HuH-7.5 (cell line): ENCODE data around the gene ENTPD2.

Experiments used
- DNase-seq: peaks from one replicate; pipeline ENCODE4 v3.0.0; 2011; ENCODE audit warnings: low spot score

Gene ENTPD2

DNA sequence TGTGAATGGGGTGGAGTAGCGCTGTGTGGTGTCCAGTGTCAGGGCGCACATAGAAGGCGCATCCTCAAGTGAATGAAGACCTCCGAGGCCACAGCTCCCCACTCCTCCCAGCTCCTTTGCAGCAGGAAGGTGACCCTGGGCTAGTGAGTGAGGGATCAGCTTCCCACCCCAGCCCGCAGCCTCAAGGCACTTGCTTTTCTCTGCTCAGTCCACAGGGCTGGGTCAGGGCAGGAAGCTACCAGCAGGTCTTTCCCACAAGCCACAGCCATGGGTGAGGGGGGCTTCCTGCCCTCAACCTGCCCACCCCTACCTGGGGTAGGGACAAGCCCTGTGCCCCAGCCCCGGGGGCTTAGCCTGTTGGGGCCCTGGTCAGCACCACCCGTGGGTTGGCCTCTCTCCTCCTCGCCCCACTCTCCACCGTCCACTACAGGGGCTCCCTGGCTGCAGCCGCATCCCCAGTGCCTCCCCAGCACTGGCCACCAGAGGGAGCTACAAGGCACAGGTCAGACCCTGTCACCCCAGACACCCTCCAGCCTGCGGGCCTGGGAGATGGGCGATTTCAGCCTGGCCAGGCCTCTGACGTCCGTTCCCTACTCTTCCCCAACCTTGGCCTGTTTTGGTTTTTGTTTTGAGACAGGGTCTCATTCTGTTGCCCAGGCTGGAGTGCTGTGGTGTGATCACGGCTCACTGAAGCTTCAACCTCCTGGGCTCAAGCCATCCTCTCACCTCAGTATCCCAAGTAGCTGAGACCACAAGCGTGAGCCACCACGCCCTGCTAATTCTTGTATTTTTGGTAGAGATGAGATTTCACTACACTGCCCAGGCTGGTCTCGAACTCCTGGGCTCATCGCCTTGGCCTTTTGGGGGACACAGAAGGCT is 24.6 kb downstream of the ENTPD2 start:
- peak; percentile 93 for DNase-seq

DNA sequence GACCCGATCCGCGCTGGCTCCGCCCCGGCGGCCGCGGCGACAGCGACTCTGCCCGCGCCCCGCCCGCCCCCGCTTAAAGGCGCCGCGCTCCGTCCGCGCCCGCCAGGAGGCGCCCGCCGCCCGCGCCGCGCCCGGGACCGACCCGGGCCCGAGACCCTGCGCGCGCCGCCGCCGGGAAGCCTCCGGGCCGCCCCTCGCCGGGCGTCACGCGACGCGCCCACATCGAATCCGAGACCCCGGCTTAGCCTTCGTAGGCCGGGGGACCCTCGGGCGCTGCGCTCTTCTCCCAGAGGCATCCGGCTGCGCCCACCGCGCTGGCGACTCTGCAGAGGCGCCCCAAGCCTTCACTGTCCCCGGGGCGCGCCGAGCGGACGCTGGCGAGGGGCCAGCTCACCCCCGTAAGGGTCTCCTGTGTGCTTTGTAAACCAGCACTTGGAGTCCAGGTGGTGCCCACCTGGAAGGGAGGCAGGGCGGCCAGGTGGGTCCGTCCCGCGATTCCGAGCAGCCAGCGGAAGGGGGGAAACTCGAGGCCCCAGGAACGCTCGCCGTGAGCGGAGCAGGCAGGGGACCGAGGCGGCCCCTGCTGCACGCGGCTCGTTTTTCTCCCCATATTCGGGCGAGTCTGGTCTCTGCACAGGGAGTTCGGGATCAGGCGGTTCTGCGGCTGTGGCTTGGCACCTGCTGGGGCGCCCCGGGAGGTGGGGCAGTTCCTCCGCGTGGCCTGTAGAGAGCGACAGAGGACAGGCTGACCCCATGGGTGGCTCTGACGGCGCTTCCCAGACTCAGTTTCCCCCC is 25.4 kb downstream of the ENTPD2 start:
- peak; percentile 77 for DNase-seq

DNA sequence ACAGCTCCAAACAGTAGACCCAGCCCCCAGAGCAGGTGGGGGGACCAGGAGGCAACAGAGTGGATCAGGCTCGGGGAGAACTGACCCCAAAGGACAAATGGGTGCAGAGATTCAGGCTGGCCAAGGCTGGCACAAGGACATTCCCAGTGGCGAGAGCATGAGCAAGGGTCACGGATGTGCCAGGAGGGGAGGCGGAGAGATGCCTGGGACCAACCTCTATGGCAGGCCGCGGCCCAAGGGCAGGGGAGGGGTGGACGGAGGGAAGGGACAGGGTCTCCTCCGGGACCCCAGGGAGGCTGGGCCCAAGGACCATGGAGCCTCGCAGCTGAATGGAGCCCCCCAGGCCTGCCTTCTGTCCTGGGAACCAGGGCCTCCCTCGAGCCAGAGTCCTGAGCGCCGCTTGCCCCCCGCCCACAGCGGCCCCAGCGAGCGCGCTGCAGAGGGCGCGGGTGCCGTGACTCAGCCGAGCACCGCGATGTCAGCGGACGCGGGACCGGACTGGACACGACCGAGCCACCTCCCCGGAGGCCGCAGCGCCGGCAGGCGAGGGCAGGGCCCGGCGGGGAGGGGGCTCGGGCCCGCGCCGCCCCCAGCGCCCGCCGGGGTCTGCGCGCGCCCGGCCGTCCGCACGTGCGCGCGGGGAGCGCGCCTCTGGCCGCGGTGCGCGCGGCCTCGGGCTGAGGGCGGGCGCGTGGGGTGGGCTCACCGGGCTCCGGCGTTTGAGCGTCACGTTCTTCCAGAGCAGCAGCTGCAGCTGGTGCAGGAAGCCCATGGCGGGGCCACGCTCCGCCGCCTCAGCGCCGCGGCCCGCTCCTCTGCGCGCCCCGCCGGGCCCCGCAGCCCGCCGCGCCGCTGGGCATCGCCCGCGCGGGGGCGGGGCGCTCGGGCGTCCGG is 26.2 kb downstream of the ENTPD2 start, which contains the start of gene ABCA2:
Gene ABCA2 (minus strand): TSS at position 869 of the 894 bp plus-strand sequence. CDS start 97 bp downstream, at position 772.
- peak; percentile 75 for DNase-seq

DNA sequence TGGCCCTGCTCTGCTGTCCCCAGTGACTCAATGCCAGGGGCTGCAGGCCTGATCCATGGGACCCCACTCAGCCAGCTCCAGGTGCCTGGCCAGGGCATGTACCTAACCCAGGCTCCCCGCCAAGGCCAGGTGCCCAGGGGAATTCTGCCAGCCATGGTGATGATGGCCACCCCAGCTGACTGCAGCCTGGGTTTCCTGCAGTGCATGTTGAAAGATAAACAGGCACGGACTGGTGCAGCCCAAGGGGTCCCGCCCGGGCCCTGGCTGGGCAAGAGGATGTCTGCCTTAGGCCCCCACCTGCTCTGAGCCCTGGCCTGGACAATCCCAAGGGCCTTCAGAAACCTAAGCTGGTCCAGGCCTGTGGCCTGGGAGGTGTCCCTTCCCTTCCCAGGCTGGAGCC is 27.0 kb downstream of the ENTPD2 start:
- no peak for DNase-seq

DNA sequence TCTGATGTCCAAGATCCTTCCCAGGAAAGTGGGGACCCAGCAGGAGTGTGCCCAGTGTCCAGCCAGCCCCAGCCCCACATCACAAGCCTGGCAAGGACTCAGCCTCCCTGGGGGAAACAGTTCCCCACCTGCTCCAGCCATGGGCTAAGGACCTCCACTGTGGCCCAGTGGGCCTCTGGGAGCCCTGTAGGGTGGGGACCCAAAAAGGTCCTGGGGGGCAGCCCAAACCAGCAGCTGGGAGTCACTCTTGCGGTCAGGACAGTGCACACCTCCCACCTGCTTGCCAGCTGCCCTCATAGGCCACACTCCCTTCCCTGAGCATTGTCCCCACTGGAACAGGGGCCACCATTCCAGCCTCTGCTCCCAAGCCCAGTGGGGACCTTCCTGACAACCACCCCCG is 27.5 kb downstream of the ENTPD2 start:
- DNase-seq, result no peak

DNA sequence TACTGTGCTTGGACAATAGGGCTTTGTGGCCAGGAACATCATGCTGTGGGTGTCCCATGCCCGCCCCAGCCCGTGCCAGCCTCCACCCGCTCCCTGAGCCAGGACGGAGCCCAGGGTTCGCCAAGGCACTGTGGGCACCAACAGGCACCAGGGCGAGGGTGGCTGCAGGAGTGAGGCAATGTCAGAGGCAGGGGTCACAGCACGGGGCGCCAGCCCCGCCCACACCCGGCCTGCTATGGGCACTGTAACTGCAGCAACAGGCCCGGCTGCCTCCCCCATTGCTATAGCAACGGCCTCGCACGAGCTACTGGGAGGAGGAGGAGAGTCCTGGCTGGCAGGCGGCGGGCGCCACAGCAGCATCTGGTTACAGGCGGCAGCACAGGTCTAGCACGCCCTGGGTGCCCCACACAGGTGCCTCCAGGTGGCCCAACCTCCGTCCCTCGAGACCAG is 28.3 kb downstream of the ENTPD2 start:
- no peak for DNase-seq

DNA sequence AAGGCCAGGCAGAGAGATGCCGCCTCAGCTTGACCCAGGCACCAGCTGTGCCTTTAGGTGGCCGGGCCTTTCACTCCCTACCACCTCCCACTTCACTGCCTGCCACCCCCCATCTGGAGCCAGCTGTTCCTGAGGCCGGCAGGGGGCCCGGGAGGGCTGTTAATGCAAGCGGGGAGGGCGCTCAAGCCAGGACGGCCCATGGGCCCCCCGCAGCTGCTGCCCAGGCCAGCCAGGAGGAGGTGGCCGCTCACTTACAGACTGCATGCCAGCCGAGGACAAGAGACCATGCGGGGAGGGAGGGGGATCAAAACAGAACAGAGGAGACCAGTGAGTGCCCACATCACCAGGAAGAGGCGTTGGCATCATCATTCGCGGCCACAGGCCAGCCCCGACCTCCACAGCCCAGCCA is 30.3 kb downstream of the ENTPD2 start:
- no peak for DNase-seq

DNA sequence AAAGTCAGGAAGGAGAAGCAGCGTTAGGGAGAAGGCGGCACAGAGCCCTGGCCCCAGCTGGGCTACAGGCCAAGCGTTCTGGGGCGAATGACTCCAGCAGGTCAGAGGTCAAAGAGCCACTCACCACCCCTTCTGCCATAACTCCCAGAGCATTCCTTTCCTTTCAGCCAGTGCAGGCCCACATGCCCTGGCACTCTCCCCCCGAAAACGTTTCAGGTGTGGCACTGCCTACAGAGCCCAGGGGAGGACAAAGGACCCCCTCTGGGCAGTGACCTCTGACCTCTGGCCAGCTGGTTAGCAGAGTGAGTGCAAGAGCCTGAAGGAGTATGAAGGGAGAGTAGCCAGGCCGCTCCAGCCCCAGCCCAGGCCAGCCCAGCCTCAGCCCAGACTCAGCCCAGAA is 30.7 kb downstream of the ENTPD2 start:
- no peak for DNase-seq

DNA sequence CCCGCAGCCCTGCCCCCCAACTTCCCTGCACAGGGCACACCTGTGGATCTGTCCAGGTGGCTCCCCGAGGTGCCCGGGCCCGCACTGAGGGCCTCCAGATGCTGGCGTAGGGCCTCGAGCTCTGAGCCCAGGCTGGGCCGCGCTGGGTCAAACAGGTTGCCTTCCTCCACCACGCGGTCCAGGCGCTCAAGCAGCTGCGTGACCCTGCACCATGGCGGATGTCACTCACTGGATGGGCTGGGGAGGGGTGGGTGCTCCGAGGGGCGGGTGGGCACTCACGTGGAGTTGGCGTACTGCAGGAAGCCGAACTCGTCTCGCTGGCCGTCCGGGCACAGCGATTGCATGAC is 31.2 kb downstream of the ENTPD2 start:
- DNase-seq, result no peak

DNA sequence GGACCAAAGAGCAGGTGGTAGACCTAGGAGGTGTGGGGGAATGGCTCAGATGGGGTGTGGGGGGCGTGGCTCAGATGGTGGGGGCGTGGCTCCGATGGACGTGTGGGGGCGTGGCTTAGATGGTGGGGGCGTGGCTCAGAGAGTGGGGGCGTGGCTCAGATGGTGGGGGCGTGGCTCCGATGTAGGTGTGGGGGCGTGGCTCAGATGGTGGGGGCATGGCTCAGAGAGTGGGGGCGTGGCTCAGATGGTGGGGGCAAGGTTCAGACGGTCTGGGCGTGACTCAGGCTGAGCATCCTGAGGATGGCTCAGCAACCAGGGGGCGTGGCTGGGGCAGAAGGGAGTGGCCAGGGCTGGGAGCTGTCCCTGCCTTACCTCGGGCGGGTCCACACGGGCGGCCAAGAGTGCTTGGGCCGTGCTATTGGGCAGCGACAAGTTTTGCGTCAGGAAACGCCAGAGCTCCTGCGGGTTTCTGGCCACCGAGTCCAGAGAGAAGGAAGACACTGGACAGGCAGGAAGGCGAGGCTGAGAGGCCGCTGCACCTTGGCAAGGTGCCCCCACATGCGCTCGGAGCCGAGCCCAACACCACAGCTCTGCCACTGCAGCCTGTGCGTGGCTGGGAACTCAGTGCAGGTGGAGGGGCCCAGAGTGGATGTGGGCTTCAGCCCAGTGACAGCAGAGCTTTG is 31.7 kb downstream of the ENTPD2 start:
- peak; percentile 87 for DNase-seq

DNA sequence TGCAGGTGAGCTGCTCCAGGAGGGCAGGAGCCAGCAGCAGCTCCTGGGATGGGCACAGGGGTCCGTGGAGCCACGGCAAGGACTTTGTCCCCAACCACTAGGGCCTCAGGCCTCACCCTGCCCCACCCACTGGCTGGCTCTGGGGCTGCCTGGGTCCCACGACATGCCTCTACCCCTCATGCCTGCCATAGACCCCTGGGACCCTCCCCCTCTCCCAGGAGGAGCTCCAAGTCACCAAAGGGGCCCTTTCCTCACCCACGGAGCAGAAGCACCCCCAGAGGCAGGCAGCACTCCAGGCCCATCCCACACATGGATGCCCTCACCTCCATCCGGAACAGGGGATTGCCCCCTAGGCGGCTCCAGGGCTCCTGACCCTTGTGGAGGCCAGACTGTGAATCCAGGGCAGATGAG is 32.3 kb downstream of the ENTPD2 start:
- no peak for DNase-seq

DNA sequence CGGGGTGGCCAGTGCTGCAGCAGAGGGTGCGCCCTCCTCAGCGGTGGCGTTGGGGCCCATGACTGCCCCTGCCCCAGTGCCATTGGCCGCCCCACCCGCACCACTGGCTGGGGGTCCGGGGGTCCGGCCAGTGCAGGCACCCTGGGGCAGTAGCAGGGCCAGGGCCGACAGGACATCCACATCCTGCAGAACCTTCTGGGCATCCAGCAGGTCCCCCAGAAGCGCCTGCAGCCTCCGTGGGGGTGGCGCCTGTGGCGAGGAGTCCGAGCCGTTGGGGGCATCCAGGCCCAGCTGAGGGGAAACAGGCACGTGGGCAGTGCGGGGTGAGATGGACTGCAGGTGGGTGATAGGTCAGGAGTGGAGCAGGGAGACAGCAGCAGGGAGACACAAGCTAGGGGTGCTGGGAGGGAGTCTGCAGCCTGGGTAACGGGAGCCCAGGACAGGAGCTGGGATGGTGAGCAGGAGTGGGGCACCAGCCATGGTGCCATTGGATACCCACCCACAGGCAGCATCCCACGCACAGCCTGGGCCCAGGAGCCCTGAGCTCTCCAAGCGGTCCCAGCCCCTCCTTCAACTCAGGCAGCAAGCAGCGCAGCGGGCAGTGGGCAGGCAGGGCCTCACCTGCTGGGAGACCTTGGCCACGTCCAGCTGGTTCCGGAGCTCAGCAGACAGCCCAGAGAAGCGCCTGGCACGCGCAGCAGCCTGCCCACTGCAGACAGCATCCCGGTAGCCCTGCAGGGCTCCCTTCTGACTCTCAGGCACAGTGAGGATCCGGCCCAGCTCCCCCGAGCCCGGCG is 32.9 kb downstream of the ENTPD2 start:
- no peak for DNase-seq

DNA sequence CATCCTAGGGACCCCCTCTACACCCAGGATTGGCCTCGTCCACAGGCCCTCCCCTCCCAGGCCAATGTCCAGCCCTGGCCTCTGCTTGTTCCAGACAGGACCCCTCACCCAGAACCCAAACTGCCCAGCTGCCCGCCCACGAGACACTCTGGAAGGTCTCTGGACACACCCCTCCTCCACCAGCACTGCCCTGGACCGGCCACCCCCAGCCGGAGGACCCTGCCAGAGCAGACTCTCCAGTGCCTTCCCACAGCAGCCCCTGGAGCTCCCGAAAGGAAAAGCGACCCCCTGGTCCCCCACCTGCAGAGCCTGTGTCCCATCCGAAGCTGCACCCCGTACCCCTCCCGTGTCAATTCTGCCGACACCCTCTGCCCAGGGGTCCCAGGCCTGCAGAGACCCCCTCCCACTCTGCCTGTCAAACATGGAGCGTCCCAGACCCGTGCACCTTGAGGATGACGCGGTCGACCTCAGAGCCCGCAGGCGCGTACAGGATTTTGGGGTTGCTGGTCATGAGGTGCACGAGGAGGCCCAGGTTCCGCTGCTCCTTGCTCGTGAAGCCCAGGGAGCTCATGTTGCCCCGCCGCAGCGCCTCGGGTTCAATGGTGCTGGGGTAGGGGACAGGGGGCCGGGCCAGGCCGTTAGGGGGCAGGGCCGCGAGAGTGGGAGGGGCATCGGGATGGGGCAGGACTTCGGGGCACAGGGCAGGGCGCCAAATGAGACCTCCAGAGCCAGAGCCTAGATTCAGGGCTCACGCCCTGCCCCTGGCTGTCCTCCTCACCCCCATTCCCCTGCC is 33.8 kb downstream of the ENTPD2 start:
- no peak for DNase-seq

DNA sequence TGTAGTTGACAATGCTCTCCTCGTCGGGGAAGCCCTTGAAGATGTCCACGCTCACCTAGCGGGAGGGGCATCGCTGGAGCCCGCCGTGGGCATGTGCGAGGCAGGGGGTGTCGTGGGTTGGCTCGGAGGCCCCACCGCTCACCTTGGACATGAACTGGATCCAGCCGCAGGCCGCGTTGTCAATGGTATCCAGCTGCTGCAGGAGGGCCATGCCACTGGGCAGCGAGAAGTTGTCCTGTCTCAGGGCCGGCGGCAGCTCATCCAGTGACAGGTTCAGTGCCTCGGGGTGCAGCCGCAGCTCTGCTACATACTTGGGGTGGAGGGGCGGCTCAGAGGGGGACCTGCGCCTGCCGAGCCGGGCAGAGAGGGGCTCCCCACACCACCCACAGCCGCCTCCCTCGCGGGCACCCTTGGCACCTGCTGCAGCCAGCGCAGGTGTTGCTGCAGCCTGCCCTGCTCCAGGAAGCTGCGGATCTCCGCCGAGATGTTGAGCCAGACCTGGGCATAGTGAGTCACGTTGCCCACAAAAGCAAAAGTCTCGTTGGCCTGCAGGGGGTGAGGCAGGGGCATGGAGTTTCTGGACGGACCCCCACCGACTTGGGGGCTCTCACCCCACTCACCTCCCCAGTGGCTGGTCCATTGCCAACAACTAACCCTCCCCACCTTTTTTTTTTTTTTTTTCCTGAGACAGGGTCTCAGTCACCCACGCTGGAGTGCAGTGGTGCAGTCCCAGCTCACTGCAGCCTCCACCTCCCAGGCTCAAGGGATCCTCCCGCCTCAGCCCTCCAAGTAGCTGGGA is 34.9 kb downstream of the ENTPD2 start:
- DNase-seq, result no peak

DNA sequence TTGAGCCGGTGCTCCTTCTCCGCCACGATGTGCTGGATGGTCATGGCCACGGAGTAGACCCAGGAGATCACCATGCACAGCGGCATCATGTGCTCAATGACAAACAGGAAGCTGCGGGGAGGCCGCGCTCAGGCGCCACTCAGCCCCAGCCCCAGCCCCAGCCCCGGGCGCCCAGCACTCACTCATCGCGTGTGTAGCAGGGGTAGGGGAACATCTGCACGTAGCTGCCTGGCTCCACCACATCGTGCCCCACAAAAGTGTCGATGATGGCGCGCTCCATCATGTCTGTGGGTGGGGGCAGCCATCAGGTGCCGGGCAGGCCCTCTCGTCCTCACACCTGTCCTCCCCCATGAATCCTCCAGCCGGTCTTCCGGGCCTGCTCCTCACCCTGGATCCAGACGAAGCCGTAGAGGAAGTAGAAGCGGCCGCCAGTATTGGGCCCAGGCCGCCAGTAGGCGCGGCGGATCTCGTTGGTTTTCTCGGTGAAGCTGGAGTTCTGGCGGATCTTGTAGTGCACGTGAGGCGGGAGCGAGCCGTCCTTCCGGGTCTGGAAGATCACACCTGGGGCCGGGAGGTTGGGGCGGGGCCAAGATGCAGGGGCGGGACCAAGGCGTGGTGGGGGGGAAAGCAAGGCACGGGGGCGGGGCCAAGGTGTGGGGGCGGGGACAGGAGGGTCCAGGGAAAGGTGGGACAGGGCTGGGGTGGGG is 35.9 kb downstream of the ENTPD2 start:
- DNase-seq, result no peak

DNA sequence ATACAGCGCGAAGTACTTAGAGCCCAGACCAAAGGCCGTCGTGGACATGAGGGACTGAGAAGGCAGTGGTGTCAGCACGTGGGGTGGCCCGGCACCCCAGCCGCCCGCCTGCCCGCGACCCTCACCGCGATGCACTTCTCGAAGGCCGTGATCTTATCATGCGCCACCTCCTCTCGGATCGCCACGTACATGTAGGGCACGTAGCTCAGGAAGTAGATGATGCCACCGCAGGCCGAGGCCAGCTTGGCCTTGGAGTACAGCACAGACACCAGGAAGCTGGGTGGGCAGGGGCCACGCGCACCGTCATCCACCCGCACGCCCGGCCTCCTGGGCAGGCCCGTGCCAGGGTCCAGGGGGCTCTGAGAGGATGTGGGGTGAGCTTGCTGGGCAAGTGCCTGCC is 36.8 kb downstream of the ENTPD2 start:
- no peak for DNase-seq

DNA sequence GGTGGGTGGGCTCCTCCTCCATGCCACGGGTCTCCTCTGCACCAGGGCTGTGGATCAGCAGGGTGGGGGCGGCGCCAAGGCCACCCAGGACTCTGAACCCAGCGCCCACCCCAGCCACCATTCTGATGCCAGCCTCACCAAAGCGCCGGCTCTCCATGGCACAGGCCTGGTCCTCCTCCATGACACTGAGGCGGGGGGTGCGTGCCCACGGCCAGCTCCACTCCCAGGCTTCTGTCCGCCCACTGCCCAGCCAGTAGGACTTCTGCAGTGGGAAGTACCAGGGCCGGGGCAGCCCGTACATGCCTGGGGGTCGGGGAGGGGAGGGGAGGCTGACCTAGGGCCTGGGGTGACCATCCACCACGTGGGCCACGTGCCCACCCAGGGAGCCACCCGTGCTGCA is 37.4 kb downstream of the ENTPD2 start:
- DNase-seq, result no peak

DNA sequence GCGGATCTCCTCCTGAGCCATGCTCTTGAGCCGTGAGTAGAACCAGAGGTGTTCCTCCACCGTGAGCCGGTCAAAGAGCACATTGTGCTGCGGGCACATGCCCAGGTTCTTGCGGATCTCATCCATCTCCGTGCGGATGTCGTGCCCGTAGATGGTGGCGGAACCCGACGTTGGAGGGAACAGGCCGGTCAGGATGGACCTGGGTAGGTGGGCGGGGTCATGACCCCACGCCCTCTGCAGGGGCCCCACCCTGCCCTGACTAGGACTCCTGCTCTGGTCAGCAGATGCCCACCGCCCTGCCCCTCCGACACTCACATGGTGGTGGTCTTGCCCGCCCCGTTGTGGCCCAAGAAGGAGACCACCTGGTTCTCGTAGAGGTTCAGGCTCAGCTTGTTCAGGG is 37.9 kb downstream of the ENTPD2 start:
- DNase-seq, result no peak
